ENCODE results near the gene ACTA2.

DNA sequence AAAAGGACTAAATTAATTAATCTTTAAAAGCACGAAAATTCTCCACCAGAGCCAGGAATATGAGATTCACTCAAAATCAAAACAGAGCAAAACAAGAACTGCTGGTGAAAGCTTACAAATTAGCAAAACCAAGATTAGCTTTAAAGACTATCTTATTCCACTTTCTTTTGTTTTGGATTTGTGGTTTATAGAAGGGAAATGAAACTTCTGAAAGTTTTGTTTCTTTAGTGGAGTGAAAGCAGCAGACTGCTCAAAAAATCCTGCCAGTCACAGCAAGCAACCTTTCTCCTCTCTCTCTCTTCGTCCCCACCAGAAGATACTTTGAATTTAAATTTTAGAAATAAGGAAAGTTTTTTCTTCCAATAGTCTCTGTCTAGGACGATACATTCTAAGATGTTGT is 7.8 kb downstream of the ACTA2 start:
- TF ChIP-seq, protein P1, sequence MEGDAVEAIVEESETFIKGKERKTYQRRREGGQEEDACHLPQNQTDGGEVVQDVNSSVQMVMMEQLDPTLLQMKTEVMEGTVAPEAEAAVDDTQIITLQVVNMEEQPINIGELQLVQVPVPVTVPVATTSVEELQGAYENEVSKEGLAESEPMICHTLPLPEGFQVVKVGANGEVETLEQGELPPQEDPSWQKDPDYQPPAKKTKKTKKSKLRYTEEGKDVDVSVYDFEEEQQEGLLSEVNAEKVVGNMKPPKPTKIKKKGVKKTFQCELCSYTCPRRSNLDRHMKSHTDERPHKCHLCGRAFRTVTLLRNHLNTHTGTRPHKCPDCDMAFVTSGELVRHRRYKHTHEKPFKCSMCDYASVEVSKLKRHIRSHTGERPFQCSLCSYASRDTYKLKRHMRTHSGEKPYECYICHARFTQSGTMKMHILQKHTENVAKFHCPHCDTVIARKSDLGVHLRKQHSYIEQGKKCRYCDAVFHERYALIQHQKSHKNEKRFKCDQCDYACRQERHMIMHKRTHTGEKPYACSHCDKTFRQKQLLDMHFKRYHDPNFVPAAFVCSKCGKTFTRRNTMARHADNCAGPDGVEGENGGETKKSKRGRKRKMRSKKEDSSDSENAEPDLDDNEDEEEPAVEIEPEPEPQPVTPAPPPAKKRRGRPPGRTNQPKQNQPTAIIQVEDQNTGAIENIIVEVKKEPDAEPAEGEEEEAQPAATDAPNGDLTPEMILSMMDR (conservative IDR thresholded peaks at IDR 0.05 in 1 of 2, IDR thresholded peaks at IDR 0.05 in 1 of 2; ENCODE audit: extremely low read depth in 1 of 2, insufficient read depth in 1 of 2, low read depth in 1 of 2, low read length in 2 of 2), result no peak
- no peak for TF ChIP-seq EZH2 (IDR thresholded peaks at IDR 0.05; ENCODE audit: borderline replicate concordance, low read length)

All from mammary epithelial cell (primary cell).